Fibroblast of the conjunctiva (primary cell): ENCODE results near the gene GPR37.

Source experiments
- DNase-seq: peaks from one replicate; pipeline ENCODE4 v3.0.0-alpha.2; 2010; ENCODE audit warnings: low read depth

GPR37 gene

DNA sequence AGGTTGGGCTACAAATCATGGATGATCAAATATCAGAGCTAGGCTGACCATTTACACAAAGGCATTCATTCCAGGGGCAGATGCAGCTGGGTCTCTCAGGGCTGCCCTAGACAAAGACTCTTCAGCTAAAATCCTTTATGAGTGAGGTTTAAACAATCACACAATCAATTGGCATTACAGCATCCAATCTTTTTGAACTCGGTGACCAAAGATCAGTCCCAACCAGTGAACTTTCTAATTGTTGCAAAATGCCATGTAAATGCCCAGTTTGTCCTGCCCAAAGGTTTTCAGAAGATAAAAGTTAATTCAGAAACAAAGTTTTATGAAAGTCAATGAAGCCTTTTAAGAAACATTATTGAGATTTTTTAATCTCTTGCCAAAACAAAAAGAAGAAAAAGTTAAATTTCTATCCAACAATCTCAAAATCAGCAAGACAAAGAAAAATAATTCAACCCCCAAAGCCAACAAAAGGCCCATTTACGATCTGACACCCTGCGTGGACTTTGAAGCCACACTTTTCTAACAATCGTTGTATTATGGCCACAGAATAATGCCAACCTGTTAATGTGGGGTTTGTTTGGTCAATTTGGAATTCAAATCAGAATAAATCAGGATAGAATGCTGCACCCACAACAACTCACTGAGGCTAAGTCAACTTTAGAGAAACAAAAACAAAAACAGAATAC is 40.9 kb downstream of the GPR37 start:
- DNase-seq = no peak

DNA sequence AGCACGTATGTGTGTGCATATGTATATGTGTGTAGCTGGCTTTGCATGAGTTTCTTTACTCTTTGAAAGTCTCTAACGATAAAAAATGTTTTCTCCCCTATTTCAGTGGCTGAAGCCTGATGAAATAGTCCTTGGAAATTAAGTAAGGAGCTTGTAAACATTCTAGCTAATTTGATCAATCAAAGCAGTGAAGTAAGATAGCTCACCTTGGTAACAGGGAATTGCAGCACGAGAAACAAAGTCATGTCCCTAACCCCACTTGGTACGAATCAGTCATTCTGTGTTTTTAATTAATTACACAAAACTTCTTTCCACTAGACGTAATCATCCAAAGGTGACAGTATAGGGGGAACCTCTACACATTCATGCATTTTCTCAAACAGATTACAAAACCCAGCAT is 41.5 kb downstream of the GPR37 start:
- DNase-seq = no peak

GRCh38 chr7:124723012-124723411 is 42.6 kb downstream of the GPR37 start:
- no peak for DNase-seq

GRCh38 chr7:124722292-124722691 is 43.3 kb downstream of the GPR37 start:
- no peak for DNase-seq

- DNase-seq = no peak
Observed at GRCh38 chr7:124720195-124720594, 45.4 kb downstream of the GPR37 start.

DNA sequence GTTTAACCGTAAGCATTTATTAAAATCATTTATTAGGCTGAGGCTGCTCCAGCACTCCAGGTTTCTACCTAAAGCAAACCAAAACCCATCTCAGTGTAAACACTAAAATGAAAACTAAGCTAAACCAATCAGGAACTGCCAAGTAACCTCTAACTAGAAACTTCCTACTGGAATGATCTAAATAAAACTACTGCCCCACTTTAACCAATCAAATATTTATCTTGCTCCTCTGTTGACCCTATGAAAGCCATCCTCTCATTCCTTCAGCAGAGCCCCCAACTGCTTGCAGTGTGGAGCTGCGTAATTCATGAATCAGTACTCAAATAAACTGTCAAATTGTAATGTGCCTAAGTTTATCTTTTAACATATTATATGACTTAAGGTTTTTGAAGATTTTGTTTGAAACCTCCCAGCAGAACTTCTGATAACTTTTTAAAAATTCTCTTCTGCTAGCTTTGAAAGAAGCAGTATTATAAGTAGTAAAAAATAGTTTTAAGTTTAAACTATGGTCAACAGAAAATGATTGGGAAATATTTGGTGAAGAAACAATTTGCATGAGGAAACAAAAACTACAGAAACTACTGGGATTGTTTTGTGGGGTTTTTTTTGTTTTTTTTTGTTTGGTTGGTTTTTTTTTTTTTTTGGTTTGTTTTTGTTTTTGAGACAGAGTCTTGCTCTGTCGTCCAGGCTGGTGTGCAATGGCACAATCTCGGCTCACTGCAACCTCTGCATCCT is 47.4 kb downstream of the GPR37 start:
- DNase-seq = no peak

DNA sequence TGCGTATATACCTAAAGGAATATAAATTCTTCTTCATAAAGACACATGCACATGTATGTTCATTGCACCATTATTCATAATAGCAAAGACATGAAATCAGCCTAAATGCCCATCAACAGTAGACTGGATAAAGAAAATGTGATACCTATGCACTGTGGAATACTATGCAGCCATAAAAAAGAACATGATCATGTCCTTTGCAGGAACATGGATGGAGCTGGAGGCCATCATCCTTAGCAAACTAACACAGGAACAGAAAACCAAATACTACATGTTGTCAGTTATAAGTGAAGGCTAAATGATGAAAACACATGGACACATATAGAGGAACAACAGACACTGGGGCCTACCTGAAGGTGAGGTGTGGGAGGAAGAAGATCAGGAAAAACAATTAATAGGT is 48.7 kb downstream of the GPR37 start:
- no peak for DNase-seq

- no peak for DNase-seq
Observed at GRCh38 chr7:124713086-124713485, 52.5 kb downstream of the GPR37 start.

GRCh38 chr7:124712017-124712416 is 53.6 kb downstream of the GPR37 start:
- DNase-seq = no peak

GRCh38 chr7:124702385-124702784 is 63.2 kb downstream of the GPR37 start:
- DNase-seq = no peak

- DNase-seq = no peak
Observed at GRCh38 chr7:124701955-124702354, 63.6 kb downstream of the GPR37 start.

DNA sequence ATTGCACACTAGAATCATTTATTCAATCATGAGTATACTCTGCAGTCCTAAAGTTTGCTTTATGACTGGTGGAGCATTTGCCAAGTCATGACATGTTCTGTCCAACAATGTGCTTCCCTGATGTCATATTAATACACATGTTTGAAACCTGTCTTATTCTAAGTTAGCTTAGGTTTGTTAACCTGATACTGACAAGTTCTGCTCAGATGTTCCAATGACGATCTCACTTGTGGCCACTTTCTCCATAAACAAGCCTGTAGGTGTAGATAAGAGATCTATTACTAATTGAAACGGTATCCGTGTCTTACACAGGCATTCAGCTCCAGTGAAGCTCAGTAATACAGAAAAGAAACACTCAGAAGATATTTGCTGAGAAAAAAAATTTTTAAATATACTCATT is 64.9 kb downstream of the GPR37 start:
- no peak for DNase-seq

DNA sequence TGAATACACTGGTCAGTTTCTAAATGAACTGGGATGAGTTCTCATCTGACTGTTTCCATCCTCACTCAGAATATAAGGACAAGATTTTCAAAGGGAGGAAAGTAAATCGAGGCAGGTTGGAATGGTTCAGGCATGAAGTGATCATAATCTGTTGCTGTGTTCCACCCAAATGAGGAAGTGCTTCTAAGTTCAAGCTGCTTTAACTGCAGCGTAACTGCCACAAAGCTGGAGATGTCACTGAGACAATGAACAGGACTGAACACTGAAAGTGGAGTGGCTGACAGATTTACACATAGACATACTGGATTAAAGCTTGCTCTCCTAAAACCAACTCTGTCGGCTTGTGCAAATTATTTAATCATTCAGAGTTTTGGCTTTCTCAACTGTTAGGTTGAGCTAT is 66.6 kb downstream of the GPR37 start:
- DNase-seq = no peak

DNA sequence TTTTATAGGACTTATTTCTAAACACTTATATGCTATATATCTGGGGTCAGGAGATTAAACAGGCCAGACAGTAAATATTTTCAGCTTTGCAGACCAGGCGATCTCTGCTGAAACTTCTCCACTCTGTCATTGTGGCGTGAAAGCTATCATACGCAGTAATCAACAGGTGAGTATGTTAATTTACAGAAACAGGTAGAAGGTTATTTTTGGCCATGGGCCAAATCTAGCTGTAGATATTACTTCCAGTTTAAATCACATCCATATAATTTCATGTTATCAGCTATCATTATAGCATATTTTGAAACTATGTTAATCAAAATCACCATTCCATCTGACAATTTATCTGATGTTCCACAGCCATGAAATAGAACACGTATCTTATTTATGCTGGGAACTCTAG is 67.8 kb downstream of the GPR37 start:
- DNase-seq = no peak
